ENCODE data around the gene SVEP1.

Gene SVEP1

DNA sequence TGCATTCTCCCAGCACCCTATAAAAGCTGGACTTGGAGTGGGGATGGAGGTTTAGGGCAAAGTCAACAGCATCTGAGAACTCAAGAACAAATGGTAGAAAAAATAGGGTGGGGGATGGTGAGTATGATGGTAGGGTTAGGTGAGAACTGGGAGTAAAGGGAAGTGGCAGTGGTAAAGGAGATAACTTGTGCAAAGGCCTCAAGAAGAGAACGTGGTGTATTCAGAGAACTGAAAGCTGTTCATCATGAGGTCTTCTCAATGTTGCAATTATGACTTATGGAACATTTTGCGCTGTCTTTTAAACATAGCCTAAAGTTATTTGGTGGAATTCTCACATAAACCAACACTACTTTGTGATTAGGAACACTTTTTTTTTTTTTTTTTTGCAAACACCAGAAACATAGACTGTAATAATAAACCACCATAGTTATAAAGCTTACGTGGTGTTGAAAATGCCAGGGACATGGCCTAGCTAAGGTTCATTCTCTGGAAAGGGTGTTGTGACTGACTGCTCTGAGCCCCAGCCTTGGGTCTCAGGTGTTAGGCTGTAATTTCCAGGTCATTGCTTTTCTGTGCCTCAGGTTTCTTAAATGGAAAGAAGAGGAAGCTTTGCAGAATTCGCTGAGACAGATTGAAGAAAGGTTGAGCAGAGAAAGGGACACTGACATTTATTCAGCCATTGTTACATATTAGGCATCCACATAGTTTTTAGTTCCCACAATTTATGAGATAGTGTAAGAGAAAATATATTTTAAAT, 222.7 kb downstream of the SVEP1 start:
- DNase-seq, result peak; percentile 79

- peak; percentile 57 for DNase-seq
Observed at GRCh38 chr9:110355911-110356310, 223.6 kb downstream of the SVEP1 start.

DNA sequence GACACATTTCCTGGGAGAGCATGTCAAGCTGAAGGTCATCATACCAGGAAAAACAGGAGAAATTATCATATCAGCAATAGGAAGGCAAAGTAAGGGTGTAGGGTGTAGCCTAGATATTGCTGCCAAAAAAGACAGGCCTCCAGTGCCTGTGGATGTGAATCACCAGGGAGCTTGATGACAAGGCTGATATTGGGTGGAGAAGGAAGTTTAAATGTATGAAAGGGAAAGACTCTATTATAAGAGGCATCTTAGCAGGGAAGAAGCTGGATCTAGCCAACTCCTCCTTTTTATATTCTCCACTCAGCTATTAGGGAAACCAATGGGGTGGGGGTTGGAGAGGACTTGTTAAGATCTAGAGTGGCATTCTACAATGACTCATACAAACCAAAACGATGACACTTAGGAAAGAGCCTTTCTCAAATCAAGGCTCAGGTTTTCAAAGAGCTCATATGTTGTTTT, 228.5 kb downstream of the SVEP1 start:
- peak; percentile 15 for DNase-seq

DNA sequence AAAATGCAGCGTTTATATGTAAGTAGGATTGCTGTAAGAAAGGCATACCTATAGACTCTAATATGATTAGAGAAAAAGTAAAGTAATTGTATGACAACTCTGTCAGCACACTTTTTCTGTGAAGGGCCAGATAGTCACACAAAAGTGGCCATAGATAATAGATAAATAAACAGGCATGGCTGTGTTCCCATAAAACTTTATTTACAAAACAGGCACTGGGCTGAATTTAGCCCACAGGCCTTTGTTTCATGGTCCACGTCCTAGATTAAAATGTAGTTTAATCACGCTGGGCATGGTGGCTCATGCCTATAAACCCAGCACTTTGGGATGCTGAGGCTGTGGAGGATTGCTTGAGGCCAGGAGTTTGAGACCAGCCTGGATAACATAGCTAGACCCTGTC, 233.2 kb downstream of the SVEP1 start:
- DNase-seq, result no peak

DNA sequence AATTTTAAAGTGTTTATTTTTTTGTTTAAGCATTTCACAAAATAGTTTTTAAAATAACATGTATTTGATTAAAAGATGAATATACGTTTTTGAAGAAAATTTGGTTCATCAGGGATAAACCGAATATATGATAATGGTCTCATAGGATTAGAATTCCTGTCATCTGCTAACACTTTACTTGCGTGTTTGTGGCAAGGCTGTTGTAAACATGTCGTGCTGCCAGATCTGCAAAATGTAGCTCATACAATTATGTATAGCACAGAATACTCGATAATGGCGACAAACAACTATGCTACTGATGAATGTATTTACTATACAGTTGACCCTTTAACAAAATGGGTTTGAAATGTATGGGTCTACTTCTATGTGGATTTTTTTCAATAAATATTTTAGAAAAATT, 234.7 kb downstream of the SVEP1 start:
- no peak for DNase-seq

- DNase-seq, result no peak
Observed at GRCh38 chr9:110343551-110343950, 236.0 kb downstream of the SVEP1 start.

- peak; percentile 47 for DNase-seq
Observed at GRCh38 chr9:110340306-110340705, 239.2 kb downstream of the SVEP1 start.

DNA sequence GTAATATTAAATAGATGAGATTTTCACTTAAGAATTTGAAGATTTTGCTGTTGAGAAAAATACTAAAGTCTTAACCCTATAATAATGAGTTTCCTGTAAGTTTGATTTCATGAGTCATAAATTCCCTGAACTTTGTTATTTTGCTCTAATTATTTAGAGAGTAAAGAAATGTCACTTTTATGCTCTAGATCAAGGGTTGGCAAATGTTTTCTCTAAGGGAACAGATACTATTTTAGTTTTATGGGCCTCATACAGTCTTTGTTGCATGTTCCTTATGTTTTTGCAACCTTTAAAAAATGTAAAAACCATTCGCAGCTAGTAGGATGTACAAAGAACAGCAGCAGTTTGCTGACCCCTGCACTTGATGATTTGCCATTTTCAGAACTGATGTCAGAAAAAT, 241.4 kb downstream of the SVEP1 start:
- no peak for DNase-seq

GRCh38 chr9:110337727-110338126, 241.8 kb downstream of the SVEP1 start, which contains the start of gene TXNDC8:
TSS of gene TXNDC8 (minus strand) at chr9:110337863.
- DNase-seq, result no peak

GRCh38 chr9:110336363-110336762, 243.2 kb downstream of the SVEP1 start:
- no peak for DNase-seq

- DNase-seq, result peak; percentile 14
Observed at GRCh38 chr9:110334871-110335270, 244.7 kb downstream of the SVEP1 start.

DNA sequence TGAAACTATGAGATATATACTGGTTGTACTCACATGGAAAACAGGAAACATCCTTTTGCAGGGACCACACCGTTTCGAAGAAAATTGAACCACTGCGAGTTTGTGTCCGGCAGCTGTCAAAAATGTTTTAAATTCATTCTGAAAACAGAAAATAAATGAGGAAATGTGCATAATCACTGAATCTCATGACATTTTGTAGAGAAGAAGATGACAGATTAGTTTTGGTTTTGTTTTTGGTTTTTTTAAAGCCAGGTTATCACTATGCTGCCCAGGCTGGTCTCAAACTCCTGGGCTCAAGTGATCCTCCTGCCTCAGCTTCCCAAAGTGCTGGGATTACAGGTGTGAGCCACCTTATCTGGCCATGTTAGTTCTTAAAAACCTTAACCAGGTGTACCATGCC, 245.4 kb downstream of the SVEP1 start:
- peak; percentile 83 for DNase-seq

GRCh38 chr9:110332766-110333165, 246.8 kb downstream of the SVEP1 start:
- no peak for DNase-seq

DNA sequence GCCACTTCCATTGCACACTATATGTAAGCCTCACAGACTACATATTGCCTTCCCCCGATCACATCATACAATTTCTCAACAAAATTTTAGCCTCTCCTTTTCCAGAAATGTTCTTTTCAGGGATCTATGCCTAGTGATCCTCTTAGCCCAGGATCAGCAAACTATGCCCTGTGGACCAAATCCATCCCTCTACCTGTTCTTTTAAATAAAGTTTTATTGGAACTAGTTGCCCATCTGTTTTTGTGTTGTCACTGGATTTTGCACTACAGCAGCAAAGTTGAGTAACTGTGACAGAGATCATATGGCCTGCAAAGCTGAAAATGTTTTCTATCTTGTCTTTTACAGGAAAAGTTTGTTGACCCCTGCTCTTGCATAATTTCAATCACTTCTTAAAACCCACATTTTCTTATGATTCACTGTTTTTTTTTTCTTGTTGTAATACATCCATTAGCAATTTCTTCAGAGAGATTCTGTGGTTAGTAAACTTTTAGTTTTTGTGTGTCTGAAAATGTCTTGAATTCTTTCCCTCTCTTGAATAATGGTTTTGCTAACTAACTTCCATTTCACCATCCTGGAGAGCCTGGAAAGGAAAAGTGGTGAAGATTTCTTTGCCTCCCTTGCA, 248.9 kb downstream of the SVEP1 start:
- DNase-seq, result peak; percentile 84

DNA sequence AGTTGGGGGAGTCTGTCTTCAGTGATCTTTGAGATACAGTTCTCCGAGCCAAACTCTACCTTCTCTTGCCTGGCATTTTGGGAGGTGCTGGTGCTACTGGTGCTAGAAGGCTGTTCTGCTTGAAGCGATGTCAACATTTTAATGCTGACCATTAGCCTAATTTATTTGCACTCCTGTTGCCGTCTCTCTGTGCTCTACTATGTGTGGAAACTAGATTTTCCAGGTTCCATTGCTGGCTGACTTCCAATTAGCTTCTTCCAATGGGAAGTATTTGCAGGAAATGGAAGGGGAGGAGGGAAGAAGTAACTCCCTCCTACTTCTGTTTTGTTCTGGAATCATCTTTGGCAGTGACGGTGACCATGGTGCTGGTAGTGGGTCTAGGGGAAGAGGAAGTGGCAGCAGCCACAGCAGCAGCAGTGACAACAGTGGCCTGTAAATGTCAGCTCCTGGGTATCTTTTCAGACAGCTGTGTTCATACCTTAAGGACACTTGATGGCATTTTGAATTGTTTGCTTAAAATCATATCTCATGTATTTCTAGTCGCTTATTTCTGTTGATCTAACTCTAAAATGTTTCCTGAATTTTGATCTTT, 249.8 kb downstream of the SVEP1 start:
- peak; percentile 69 for DNase-seq

DNA sequence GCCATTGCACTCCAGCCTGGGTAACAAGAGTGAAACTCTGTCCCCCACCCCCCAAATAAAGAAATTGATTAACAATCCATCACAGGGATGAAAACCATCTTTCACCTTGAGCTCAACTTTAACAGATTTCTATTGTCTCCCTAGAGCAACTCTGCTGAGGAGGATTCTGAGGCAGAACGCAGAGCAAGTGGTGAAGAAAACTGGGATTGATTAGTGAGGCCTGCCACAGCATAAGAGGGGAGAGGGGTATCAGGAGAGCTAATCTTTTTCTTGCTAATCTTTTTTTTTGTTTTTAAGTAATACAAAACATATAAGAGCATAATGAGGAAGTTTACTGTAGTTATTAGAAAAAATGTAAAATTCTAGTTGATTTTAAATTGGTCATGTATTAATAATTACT, 250.8 kb downstream of the SVEP1 start:
- no peak for DNase-seq

DNA sequence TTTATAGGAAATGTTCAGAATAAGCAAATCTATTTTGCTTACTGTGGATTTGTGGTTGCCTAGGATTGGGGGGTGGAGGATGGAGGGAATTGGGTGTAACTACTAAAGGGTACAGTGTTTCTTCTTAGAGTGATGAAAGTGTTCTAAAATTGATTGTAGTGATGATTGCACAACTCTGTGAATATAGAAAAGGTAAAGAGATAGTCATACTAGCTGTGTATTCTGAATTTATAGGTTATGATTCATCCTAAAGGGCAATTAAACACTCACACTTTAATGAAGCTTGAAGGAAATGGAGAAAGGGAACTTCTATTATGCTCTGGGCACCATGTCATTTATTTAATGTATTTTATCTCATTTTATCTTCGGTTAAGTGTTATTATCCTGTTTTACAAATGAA, 251.8 kb downstream of the SVEP1 start:
- DNase-seq, result no peak

GRCh38 chr9:110323818-110324217, 255.7 kb downstream of the SVEP1 start:
- DNase-seq, result no peak

GRCh38 chr9:110320651-110321445, 258.7 kb downstream of the SVEP1 start:
- DNase-seq, result no peak

DNA sequence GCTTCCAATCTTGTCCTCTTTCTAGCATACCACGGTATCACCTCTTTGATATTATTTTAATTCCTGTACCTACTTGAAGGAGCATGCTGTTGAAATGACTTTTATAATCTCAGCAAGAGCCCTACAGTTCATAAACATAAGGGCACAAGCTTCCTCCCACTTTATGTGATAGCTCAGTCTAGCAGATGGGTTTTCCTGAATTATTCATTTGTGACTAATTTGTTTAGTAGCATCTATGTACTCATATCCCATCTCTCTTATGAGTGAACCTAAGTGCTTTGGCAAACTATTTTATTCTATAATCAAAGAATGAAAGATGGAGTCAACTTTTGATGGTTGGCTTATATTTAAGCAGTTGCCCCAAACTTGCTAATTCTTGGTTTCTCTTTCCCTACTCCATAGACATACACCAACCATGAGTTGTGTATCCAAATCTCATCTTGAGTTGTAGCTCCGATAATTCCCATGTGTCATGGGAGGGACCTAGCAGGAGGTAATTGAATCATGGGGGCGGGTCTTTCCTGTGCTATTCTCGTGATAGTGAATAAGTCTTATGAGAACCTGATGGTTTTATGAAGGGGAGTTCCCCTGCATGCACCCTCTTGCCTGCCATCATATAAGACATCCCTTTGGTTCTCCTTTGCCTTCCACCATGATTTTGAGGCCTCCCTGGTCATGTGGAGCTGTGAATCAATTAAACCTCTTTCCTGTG, 259.6 kb downstream of the SVEP1 start:
- peak; percentile 35 for DNase-seq

DNA sequence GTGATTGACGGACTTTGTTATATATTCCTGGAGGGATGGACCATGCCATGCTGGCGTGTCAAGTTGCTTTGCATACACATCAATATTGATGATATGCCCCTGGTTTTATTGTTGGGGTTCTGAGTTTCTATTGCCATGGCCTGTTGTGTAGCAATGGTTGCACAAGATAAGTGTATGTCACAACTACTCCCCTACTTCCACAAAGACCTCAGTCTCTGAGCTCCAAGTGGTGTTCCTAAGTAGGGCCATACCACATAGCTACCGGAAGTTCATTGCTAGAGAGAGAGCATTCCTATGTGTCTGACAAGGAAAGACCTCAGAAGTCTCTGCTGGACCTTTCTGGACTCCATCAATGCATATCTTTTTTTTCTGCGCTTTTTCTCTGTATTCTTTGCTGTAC, 261.6 kb downstream of the SVEP1 start:
- peak; percentile 60 for DNase-seq

GRCh38 chr9:110316261-110317075, 263.1 kb downstream of the SVEP1 start:
- peak; percentile 65 for DNase-seq

Data from inflammatory macrophage treated with lipopolysaccharide for 4 hours (primary cell).